Measurements from ENCODE around the gene OR10D3. TPM values are rescaled to one million over a fixed set of nuclear protein-coding genes. Genes with fewer than 3 reads are reported as not detected.
"Not testable (repeated sequence)": the region's sequence is repeated elsewhere in the genome, so short reads cannot be mapped to it uniquely, and the experiment has no call there.

OR10D3 gene
- polyA plus RNA-seq, 3 donors, result not detected

DNA sequence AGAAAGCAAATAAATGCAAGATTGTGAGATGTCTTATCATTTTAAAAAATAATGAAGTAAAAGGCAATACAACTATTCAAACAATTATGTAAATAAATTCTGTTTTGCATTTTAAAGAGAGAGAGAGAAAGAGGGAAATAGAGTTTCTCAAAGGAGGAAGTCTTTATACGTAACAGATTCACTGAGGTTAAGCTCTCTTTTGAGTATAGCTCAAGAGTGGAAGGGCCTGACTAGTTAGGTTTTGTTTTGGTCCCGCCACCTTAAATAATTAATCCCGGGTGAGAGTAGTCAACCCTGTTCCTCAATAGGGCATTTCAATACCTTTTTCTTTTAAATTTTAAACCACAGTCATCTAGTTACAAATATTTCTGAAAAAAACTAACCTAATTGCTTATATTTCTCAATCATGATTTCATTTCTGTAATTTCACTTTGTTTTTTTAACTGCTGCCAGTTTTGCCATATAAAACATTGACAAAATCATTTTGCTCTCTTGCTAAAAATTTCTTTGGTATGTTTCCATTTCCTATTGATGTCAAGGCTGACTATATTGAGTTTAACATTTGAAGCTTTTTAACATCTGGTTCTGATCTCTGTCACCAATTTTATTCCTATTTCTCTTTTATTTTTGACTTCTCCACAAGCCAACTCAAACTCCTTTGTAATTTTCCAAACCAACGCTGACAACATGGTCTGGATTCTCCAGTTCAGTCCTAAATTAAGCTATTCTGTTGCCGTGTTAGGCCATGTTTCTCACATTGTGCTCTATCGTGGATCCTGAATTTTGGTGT lies 10.3 kb downstream of the OR10D3 start:
- no peak overlapping the region for H3K27ac ChIP-seq (ENCODE audit: low read depth, low read length)
- WGBS, 3 donors, result 69 to 79% (median 70%) methylated on average over 6 of the region's 6 CpGs

DNA sequence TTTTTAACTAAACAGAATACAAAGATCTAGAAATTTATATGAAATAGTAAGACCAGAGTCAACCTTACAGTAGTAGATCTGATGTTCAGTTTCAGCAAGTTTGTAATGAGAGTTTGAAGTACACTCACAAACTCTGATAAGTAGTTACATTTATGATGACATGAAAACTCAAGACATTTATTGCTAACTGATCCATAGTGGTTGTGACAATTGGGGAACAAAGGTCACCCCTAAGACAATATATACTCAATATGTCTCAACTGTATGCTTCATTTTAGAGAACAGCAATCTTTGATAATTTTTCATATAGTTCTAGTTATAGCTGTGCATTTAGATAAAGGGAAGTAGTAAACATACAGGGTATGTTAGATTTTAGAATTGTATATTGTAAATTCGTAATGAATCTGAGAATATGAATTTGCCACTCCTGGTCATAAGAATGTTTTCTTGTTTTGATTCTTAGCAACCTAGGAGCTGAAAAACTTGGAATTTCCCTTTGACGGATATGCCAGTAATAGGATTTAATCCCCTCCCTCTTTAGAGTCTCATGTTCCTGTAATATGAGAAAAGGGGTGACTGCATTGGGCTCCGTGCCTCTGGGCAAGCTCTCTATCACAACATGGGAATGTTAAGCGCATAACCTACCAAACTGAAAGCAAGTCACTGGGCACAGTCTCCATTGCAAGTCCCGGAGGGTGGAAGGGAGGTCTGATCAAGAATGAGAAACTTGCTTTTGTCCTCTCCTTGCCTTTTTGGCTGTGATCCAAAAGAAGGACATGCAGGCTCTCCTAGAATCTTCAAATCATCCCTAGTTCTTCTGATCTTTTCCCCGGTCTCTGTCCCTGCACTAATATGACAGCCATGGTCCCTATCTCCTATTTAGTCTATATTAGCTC lies 11.4 kb downstream of the OR10D3 start:
- 61 to 76% (median 66%) methylated on average over 6 of the region's 6 CpGs for WGBS, 3 donors
- no peak overlapping the region for H3K27ac ChIP-seq (ENCODE audit: low read depth, low read length)

DNA sequence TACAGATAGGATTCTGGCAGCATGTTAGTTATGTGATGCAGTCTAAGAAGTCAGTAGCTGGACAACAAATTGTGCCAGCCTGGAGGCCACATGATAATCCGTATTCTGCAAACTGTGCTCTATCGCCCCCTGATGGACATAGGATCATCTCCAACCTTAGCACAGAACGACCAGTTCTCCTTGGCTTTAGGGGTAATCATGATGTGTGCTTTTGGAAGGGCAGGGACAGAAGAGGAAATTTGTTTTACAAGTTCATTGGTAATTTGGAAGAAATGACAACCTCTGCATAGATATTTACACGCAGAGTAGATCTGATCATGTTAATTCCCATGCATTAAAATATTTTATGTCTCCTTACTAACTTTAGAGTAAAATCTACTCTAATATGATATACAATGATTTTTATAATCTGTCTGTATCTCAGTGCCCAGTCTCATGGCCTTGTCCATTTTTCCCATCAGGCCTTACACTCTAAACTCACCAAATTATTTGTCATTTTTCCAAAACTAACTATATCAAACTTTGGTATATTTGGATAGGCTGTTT lies 12.1 kb downstream of the OR10D3 start:
- H3K27ac ChIP-seq (ENCODE audit: low read depth, low read length), result no peak overlapping the region

DNA sequence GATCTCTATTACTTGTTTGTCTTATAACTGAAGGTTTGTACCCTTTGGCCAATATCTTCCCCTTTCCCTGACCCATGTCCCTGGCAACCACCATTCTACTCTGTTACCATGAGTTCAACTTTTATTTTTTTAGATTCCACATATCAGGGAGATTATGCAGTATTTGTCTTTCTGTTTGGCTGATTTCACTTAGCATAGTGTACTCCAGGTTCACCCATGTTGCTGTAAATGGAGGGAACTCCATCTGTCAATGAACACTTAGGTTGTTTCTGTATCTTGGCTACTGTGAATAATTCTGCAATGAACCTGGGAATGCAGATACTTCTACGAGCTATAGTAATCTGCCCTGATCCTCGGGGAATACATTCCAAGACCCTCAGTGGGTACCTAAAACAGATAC lies 14.9 kb downstream of the OR10D3 start:
- H3K27ac ChIP-seq (ENCODE audit: low read depth, low read length), result no peak overlapping the region
- 68 to 81% (median 78%) methylated on average over 2 of the region's 2 CpGs for WGBS, 3 donors

More for the DNA sequence above, 12.1 kb downstream of the OR10D3 start:
- WGBS, 3 donors, result 32 to 44% (median 33%) methylated on average over 4 of the region's 4 CpGs

DNA sequence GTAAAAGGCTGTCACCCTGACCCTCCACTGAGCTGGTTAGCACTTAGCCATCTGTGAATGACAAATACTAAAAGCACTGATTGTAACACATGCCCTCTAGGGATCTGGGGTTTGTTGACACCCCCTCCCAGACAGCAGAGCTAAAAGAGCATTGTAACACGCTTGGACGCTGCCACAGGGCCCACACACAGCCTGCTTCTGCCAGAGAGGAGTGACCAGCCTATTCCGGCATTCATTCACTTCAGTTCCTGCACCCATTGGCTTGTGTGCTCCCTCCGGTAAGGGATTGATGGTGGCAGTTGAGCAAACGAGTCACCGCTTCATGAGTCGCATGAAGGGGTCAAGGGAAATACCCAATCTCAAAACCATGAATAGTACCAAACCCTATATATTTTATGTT lies 15.8 kb downstream of the OR10D3 start:
- WGBS, 3 donors, result 89 to 96% (median 91%) methylated on average over 7 of the region's 7 CpGs
- H3K27ac ChIP-seq (ENCODE audit: low read depth, low read length), result no peak overlapping the region

DNA sequence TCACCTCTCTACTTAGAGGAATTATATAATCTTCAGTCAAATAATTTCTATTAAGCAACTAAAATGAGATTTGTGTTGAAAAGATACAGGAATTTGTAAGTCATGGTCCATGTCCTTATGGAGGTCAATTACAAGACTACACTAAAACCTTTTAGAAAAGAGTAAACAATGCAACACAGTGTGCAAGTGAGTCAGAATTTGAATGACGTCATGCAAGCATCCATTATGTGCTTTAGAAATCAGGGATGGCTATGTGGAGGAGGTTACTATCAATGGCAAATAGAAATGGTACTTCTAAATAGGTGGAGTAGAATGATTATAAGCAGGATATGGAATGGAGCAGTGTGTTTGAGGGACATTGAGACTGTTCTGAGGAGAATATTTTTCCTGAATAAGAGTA lies 16.6 kb downstream of the OR10D3 start:
- H3K27ac ChIP-seq (ENCODE audit: low read depth, low read length), result no peak overlapping the region
- WGBS, 3 donors, result 54 to 73% (median 61%) methylated on average over 1 of the region's 1 CpG

DNA sequence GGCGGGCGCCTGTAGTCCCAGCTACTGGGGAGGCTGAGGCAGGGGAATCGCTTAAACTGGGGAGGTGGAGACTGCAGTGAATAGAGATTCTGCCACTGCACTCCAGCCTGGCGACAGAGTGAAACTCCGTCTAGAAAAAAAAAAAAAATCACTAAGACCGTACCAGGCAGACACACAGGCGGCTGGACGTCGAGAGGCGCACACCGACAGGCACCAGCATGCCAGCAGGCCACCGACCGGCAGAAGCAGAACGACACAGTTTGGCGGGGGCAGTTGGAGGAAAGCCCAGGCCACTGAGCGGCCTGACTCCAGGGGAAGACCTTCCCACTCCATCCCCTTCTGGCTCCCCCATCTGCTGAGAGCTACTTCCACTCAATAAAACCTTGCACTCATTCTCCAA lies 17.5 kb downstream of the OR10D3 start:
- no peak overlapping the region for H3K27ac ChIP-seq (ENCODE audit: low read depth, low read length)
- 94 to 97% (median 96%) methylated on average over 16 of the region's 16 CpGs for WGBS, 3 donors

DNA sequence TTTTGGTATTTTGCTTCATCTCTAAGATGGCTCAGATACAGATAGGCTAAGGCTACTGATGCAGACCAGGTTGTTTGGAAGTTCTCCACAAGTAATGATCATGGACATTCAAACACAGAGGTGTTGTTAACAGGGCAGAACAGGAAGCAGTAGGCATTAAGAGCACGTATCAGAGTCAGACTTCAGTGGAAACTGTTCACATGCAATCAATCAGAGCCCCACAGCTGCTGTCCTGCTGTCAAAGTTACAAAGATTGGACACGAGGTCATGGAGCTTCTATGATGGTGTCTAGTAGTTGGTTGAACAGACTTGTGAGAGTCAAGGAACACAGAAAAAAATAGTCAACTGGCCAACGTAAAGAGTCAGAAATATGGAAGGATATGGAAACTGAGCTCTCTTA lies 19.8 kb downstream of the OR10D3 start:
- no peak overlapping the region for H3K27ac ChIP-seq (ENCODE audit: low read depth, low read length)
- 47 to 56% (median 54%) methylated on average over 3 of the region's 3 CpGs for WGBS, 3 donors

DNA sequence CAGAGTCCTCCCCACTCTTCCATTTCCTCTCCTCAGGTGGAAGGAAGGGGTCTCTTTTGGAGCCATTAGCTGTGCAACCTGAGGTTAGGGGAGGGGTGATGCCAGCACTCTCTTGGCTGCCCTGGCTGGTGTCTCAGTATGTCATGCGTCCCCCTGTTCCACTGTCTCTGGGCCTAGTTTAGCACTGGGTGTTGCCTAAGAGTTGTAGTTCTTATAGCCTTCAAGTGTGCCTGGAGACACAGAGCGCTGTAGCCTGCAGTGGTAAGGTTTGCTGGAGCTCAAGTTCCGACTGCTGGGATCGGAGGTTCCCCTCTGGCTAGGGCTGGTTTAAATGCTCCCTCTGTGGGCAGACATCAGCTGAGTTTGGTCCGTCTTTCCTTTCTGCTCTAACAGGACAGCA lies 20.9 kb downstream of the OR10D3 start:
- 85 to 92% (median 85%) methylated on average over 5 of the region's 5 CpGs for WGBS, 3 donors
- no peak overlapping the region for H3K27ac ChIP-seq (ENCODE audit: low read depth, low read length)

DNA sequence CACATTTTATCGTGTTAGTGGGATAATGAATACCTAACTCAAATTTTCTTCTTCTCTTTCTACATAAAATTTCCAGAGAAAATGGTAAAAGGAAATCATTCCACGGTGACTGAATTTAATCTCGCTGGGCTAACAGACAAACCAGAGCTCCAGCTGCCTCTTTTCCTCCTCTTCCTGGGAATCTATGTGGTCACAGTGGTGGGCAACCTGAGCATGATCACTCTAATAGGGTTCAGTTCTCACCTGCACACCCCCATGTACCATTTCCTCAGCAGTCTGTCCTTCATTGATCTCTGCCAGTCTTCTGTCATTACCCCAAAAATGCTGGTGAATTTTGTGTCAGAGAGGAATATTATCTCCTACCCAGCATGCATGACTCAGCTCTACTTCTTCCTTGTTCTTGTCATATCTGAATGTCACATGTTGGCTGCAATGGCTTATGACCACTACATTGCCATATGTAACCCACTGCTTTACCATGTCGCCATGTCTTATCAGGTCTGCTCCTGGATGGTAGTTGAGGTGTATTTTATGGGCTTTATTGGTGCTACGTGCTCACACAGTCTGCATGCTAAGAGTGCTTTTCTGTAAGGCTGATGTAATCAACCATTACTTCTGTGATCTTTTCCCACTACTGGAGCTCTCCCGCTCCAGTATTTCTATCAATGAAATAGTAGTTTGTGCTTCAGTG lies 24.1 kb downstream of the OR10D3 start:
- H3K27ac ChIP-seq (ENCODE audit: low read depth, low read length), result no peak overlapping the region

DNA sequence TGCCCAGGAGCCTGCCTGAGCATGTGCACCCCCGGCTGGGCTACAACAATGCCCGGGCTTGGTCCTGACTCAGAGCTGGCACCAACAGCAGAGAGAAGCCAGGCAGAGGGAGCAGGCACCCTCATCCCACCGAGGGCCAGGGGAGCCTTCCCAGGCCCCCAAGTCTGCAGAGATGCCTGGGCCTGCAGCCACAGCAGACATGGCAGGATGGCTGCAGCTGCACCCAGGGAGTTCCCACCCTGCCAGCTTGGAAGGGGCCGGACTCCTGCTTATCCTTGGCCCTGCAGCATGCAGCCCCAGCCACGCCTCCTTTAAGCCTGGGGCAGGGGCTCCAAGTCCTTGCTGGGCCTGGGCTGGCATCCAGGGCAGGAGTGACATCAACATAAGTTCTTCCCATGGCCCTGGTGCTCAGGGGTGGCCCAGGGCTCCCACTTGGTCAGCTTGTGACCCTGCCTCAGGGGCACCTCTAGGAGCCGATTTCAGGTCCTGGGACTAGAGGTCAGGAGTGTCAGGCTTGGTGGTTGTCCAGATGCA lies 26.7 kb downstream of the OR10D3 start:
- H3K27ac ChIP-seq (ENCODE audit: low read depth, low read length), result no peak overlapping the region
- 89 to 90% (median 89%) methylated on average over 6 of the region's 6 CpGs for WGBS, 3 donors

More for the DNA sequence above, 24.1 kb downstream of the OR10D3 start:
- WGBS, 3 donors, result 67 to 72% (median 69%) methylated on average over 6 of the region's 6 CpGs

DNA sequence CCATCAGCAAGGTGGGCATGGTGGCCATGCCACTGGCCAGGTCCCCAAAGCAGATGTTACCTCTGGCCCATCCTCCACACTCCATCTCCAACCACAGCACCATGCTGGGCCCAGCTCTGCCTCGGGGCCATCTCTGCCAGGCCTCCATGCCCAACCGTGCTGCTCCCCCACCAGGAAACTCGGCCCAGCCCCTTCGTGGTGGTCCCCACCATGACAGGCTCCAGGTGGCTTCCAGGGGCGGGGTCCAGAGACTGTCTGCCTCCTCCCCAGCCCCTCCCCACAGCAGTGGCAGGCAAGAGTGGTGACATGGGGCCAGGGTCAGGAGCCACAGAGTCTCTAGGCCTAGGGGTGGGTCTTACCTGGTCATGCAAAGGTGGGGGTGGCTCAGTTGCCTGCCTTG lies 27.3 kb downstream of the OR10D3 start:
- H3K27ac ChIP-seq (ENCODE audit: low read depth, low read length), result no peak overlapping the region
- 82 to 90% (median 89%) methylated on average over 5 of the region's 5 CpGs for WGBS, 3 donors

DNA sequence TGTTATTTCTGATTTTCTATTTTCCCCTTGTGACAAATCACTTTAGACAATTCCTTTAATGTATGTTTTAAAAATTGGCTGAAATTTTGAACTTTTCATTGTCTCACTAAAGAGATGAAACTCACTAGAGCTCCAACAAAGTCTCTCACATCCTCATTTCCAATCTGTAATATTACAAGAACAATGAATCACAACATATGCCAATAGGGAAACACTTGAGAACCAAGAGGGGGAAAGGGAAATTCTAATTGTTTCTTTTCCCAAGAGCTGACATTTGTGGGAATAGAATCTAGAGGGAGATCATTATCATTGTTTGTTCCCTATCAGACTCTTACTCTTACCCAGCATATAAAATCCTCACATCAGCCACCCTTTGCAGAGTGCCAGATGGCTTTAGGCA lies 28.2 kb downstream of the OR10D3 start:
- H3K27ac ChIP-seq (ENCODE audit: low read depth, low read length), result no peak overlapping the region

DNA sequence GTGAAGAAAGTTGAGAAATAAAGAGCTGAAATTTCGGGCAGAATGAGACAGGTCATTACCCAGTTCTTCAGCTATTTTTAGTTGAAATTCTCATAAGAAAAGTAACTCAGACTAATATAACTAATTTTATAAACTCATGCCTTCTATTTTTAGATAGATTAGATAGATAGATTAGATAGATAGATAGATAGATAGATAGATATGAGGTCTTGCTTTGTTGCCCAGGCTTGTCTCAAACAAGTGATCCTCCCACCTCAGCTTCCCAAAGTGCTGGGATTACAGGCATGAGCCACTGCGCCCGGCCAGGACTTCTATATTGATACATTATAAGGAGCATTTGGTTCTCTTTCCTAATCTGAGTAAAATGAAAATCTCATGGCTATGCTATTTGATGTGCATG lies 30.9 kb downstream of the OR10D3 start:
- WGBS, 3 donors, result 80 to 85% (median 84%) methylated on average over 3 of the region's 3 CpGs

DNA sequence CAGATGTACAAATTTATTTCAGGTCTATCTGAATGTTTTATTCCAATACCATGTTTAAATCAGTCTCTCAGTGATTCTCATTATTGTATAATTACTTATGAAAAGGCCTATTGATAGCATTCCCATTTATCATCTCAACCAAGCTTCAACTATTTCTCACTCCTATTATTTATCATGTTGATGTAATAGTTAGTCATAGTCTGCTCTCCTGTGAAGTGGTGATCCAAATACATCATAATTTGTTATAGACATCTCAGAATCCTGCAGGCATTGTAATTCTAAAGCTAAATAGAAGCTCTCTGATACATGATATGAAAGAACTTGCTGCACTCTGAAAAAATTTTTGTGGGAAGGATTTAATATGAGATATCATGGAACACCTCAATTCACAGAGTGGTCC lies 36.0 kb downstream of the OR10D3 start:
- no peak overlapping the region for H3K27ac ChIP-seq (ENCODE audit: low read depth, low read length)

More for the DNA sequence above, 30.9 kb downstream of the OR10D3 start:
- no peak overlapping the region for H3K27ac ChIP-seq (ENCODE audit: low read depth, low read length)

DNA sequence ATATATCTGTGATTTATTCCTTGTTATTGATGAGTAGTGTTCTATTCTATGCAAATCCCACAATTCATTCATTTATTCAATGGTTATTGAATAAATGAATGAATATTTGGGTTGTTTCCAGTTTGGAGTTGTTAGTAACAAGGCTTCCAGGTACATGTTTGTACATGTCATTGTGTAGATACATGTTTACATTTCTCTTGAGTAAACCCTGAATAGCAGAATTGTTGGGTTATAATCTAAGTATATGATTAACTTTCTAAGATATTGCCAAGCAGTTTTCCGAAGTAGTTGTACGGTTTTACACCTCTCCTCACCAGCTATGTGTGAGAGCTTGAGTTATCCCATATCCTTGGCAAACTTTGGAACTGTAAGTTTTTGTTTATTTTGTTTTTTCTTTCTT lies 39.3 kb downstream of the OR10D3 start:
- WGBS, 3 donors, result 35 to 89% (median 88%) methylated on average over 2 of the region's 2 CpGs
- H3K27ac ChIP-seq (ENCODE audit: low read depth, low read length), result no peak overlapping the region

DNA sequence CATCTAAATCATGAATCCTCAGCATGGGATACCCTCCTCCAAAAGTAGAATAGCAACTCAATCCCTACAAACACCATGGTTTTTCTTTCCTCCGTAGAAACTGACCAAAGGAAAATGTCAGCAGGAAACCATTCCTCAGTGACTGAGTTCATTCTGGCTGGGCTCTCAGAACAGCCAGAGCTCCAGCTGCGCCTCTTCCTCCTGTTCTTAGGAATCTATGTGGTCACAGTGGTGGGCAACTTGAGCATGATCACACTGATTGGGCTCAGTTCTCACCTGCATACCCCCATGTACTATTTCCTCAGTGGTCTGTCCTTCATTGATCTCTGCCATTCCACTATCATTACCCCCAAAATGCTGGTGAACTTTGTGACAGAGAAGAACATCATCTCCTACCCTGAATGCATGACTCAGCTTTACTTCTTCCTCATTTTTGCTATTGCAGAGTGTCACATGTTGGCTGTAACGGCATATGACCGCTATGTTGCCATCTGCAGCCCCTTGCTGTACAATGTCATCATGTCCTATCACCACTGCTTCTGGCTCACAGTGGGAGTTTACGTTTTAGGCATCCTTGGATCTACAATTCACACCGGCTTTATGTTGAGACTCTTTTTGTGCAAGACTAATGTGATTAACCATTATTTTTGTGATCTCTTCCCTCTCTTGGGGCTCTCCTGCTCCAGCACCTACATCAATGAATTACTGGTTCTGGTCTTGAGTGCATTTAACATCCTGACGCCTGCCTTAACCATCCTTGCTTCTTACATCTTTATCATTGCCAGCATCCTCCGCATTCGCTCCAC lies 41.7 kb downstream of the OR10D3 start:
- not testable (repeated sequence) for H3K27ac ChIP-seq (ENCODE audit: low read depth, low read length)
- 56 to 67% (median 57%) methylated on average over 9 of the region's 9 CpGs for WGBS, 3 donors

DNA sequence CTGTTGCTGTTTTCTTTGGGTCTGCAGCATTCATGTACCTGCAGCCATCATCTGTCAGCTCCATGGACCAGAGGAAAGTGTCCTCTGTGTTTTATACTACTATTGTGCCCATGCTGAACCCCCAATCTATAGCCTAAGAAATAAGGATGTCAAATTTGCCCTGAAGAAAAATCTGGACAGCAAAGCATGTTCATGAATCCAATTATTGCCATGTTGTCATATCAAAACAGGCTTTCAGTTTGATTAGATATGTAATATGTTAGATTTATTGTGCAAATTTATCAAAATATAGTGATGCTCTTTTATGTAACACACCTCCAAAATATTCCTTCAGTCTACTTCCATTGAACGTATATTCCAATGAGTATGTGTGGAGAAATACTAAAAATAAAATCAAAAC lies 42.3 kb downstream of the OR10D3 start:
- no peak overlapping the region for H3K27ac ChIP-seq (ENCODE audit: low read depth, low read length)

More for the DNA sequence above, 42.3 kb downstream of the OR10D3 start:
- 82 to 88% (median 88%) methylated on average over 1 of the region's 1 CpG for WGBS, 3 donors

Data from adipose tissue (tissue), 3 donors.